T-cell (primary cell): ENCODE measurements around the gene DLG4. TPM values are rescaled to one million over a fixed set of nuclear protein-coding genes. Genes with fewer than 3 reads are reported as not detected.

Experiments used
- ATAC-seq, 4 experiments: fragments of 200-7000 bp in 3 of 4; fragments of 150-1000 bp in 1 of 4; cut with Tn5 transposase; replicated peaks in 1 of 4; 1 replicate in 3 of 4; 2 replicates in 1 of 4; pipeline ENCODE4 v1.10.0; 2021; ENCODE audit warnings: moderate library complexity in 3 of 4, mild to moderate bottlenecking in 2 of 4, moderate number of reproducible peaks in 1 of 4
- CTCF ChIA-PET, 2 donors: fragments of 300-600 bp; sonication (Branson Sonifier 250); formaldehyde crosslinking; loops; one replicate each; lab custom pipeline; 2022; ENCODE audit warnings: antibody characterized with exemption in 2 of 2; lab: Charles Lee
- POLR2A ChIA-PET, 2 donors: fragments of 300-600 bp; sonication (Branson Sonifier 250); formaldehyde crosslinking; loops; one replicate each; lab custom pipeline; 2022; ENCODE audit warnings: antibody characterized with exemption in 2 of 2; lab: Charles Lee
- DNase-seq, 35 experiments: peaks; one replicate each; pipeline versions ENCODE4 v3.0.0 to v3.0.0-alpha.2; 2013 to 2023
- H3K27ac ChIP-seq: one replicate; pipeline ENCODE4 v1.5.1; 2013; ENCODE audit warnings: low read length
- H3K27me3 ChIP-seq, 2 experiments: replicated peaks in 1 of 2; 1 replicate in 1 of 2; 2 replicates in 1 of 2; pipeline versions ENCODE4 v1.6.1 to v1.7.0; 2013; ENCODE audit warnings: low read length in 1 of 2, mixed read lengths in 1 of 2; ENCODE audit not compliant: control insufficient read depth in 2 of 2, insufficient read depth in 2 of 2; ENCODE audit errors: extremely low read depth in 1 of 2
- H3K36me3 ChIP-seq, 2 donors: 1 replicate in 1 of 2; 2 replicates in 1 of 2; pipeline versions ENCODE4 v1.6.1 to v1.7.0; 2013; ENCODE audit warnings: low read length in 1 of 2; ENCODE audit not compliant: control insufficient read depth in 2 of 2, insufficient read depth in 1 of 2; ENCODE audit errors: extremely low read depth in 1 of 2
- H3K4me1 ChIP-seq, 2 experiments: 1 replicate in 1 of 2; 2 replicates in 1 of 2; pipeline versions ENCODE4 v1.6.1 to v1.7.0; 2013; ENCODE audit warnings: low read length in 2 of 2, mixed read lengths in 1 of 2; ENCODE audit not compliant: insufficient read depth in 2 of 2, control insufficient read depth in 1 of 2; ENCODE audit errors: extremely low read depth in 1 of 2
- H3K4me3 ChIP-seq, 2 donors: 1 replicate in 1 of 2; 2 replicates in 1 of 2; pipeline versions ENCODE4 v1.5.1 to v1.7.0; 2013; ENCODE audit warnings: mild to moderate bottlenecking in 2 of 2, low read length in 1 of 2, moderate library complexity in 1 of 2; ENCODE audit not compliant: control insufficient read depth in 1 of 2; ENCODE audit errors: extremely low read depth in 1 of 2
- H3K9me3 ChIP-seq: 2 replicates; pipeline ENCODE4 v1.7.0; 2013
- H3K27ac Mint-ChIP-seq, 2 donors: one replicate each; pipeline ENCODE4 v1.8.0; 2020 to 2021; ENCODE audit warnings: mild to moderate bottlenecking in 2 of 2, mixed read lengths in 2 of 2
- H3K27me3 Mint-ChIP-seq, 2 donors: one replicate each; pipeline ENCODE4 v1.8.0; 2021 to 2022; ENCODE audit warnings: mixed read lengths in 2 of 2
- H3K36me3 Mint-ChIP-seq: one replicate; pipeline ENCODE4 v1.8.0; 2021; ENCODE audit warnings: mixed read lengths
- H3K4me1 Mint-ChIP-seq, 3 donors: one replicate each; pipeline ENCODE4 v1.8.0; 2020 to 2022; ENCODE audit warnings: mixed read lengths in 3 of 3, mild to moderate bottlenecking in 1 of 3
- H3K4me3 Mint-ChIP-seq, 3 donors: one replicate each; pipeline ENCODE4 v1.8.0; 2020 to 2022; ENCODE audit warnings: mild to moderate bottlenecking in 3 of 3, mixed read lengths in 3 of 3, moderate library complexity in 3 of 3
- H3K9me3 Mint-ChIP-seq, 3 donors: one replicate each; pipeline ENCODE4 v1.8.0; 2020 to 2022; ENCODE audit warnings: mixed read lengths in 3 of 3
- WGBS: methylation state at CpG from one replicate; pipeline ENCODE4 v1.1.5; 2013; ENCODE audit warnings: missing lambda C conversion rate; ENCODE audit not compliant: insufficient coverage; 5-methylcytosine and 5-hydroxymethylcytosine counted together
- total RNA-seq, 35 experiments: library from RNA in 6 of 35; stranded (reverse) in 6 of 35; fragments of 120-200 nt in 1 of 35; gene quantifications; one replicate each; pipeline versions ENCODE4 v1.2.1 to v1.2.4 and lab custom pipeline; 2013 to 2026

The DLG4 gene
- total RNA-seq, 5 donors from 2014 or later (not counting 1 experiment from before 2014, with no cell fraction given), result 8.1 to 13.6 (median 9.3) TPM

DNA sequence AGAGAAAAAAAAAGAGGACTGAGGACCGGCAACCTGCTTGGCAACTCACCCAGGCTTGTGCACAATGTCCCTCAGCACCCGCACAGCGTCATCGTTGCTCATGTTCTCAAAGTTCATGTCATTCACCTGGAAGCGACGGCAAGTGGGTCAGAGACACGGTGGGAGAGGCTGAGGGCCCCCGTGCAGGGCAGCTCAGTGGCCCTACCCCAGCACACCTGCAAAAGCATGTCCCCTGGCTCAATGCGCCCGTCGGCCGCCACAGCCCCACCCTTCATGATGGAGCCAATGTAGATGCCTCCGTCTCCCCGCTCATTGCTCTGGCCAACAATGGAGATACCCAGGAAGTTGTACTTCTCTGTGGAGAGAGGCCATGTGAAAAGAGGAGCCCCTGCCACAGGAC is 9.3 kb upstream of the DLG4 start:
- peaks cover 25 to 27% (median 25%) of the 10 kb centered on the region in 3 donors for H3K4me1 Mint-ChIP-seq
- H3K27me3 Mint-ChIP-seq, result no peaks in the 10 kb centered on the region
- Histone ChIP-seq H3K36me3 (peaks cover 12 to 63% of the 10 kb centered on the region in 2 donors), H3K4me1 (peaks cover 3 to 15% of the 10 kb centered on the region in 2 experiments), H3K4me3 (no peak overlapping the region), H3K9me3 (no peaks in the 10 kb centered on the region), H3K27ac (no peak overlapping the region), H3K27me3 (no peaks in the 10 kb centered on the region)
- H3K4me3 Mint-ChIP-seq, result no peak overlapping the region
- WGBS, result 92% methylated on average over 8 of the region's 14 CpGs
- no peaks in the 10 kb centered on the region for H3K9me3 Mint-ChIP-seq
- no peak for ATAC-seq
- H3K27ac Mint-ChIP-seq, result no peak overlapping the region
- DNase-seq, result no peak
- H3K36me3 Mint-ChIP-seq, result peaks cover 26% of the 10 kb centered on the region
- ChIA-PET POLR2A (no interaction called here), CTCF (no interaction called here)

DNA sequence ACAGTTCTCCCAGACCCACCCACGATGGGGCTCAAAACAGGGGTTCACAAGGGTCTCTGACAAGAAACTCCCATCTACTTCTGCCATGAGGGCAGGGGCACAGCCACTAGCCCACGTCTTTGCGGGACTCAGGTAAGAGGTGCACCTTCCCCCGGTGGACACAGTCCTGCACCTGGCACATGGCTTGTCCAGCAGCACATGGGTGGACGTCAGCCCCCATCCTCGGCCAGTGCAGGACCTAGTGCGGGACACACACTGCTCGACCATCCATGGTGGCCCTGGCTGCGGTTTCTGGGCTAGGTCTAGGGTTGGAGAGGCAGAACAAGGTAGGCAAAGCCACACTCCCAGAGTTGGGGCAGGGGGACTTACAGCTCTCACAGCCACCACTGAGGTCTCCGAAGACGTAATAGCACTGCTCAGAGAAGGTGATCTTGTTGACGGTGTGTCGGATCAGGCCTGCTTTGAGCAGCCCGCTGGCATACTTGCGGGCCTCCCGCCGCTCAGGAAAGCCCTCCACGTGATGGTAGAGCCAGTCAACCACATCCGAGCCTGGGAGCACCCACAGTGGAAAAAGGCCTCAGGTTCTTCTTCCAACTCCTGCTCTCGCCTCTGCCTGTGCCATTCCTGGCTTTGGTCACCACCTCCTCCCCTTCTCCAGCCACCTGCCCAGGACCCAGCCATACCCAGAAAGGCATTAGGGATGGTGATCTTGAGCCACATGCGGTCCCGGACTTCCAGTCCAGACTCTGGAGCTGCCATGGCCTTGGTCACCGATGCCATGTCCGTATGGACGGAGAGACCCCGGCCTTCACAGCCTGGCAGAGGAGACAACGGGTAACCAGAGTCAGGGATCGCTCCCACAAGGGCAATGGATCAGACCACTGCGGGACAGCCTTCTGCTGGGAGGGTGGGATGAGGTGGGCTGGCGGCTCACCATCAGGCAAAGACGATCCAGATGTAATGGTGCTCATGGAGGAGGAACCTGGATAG is 7.4 kb upstream of the DLG4 start:
- DNase-seq, result no peak
- Histone ChIP-seq H3K4me1 (peaks cover 0 to under 1% of the 10 kb centered on the region in 2 experiments), H3K4me3 (no peak overlapping the region), H3K36me3 (peaks cover 19 to 81% of the 10 kb centered on the region in 2 donors), H3K27ac (no peak overlapping the region), H3K9me3 (no peaks in the 10 kb centered on the region), H3K27me3 (no peaks in the 10 kb centered on the region)
- Mint-ChIP-seq H3K9me3 (no peaks in the 10 kb centered on the region), H3K4me3 (no peak overlapping the region), H3K27ac (no peak overlapping the region), H3K4me1 (peaks cover 8 to 11% (median 9%) of the 10 kb centered on the region in 3 donors), H3K36me3 (peaks cover 30% of the 10 kb centered on the region), H3K27me3 (no peaks in the 10 kb centered on the region)
- ChIA-PET CTCF (no interaction called here), POLR2A (interaction anchor here in 1 of 2 donors (0.6 kb wide), 1 partner anchor 252 kb away, joined by 3 read pairs; no protein-coding TSS in a partner anchor)
- no peak for ATAC-seq
- 93% methylated on average over 23 of the region's 31 CpGs for WGBS

GRCh38 chr17:7225711-7226331 is 6.2 kb upstream of the DLG4 start:
- peaks cover under 1 to 8% of the 10 kb centered on the region in 2 experiments for H3K4me1 ChIP-seq
- no peak overlapping the region for H3K27ac Mint-ChIP-seq
- no peaks in the 10 kb centered on the region for H3K27me3 ChIP-seq
- DNase-seq (no peak), ATAC-seq (no peak)
- H3K27ac ChIP-seq, result no peak overlapping the region
- 96% methylated on average over 9 of the region's 21 CpGs for WGBS
- no peaks in the 10 kb centered on the region for H3K27me3 Mint-ChIP-seq
- ChIA-PET POLR2A (no interaction called here), CTCF (no interaction called here)
- no peaks in the 10 kb centered on the region for H3K9me3 Mint-ChIP-seq
- H3K4me3 ChIP-seq, result no peak overlapping the region
- H3K9me3 ChIP-seq, result no peaks in the 10 kb centered on the region
- peaks cover 5 to 13% (median 12%) of the 10 kb centered on the region in 3 donors for H3K4me1 Mint-ChIP-seq
- H3K36me3 ChIP-seq, result peaks cover 19 to 91% of the 10 kb centered on the region in 2 donors
- H3K4me3 Mint-ChIP-seq, result no peak overlapping the region
- peaks cover 27% of the 10 kb centered on the region for H3K36me3 Mint-ChIP-seq

GRCh38 chr17:7224661-7225111 is 5.0 kb upstream of the DLG4 start:
- no peak for DNase-seq
- H3K36me3 ChIP-seq, result peaks cover 19 to 81% of the 10 kb centered on the region in 2 donors
- no peak overlapping the region for H3K27ac Mint-ChIP-seq
- no peaks in the 10 kb centered on the region for H3K27me3 Mint-ChIP-seq
- ChIA-PET POLR2A (interaction anchor here in 1 of 2 donors (0.7 kb wide), 1 partner anchor 20 kb away, joined by 3 read pairs; no protein-coding TSS in a partner anchor), CTCF (no interaction called here)
- ATAC-seq, result no peak
- H3K4me1 ChIP-seq, result peaks cover 4 to 17% of the 10 kb centered on the region in 2 experiments
- H3K4me1 Mint-ChIP-seq, result peaks cover 11 to 19% (median 17%) of the 10 kb centered on the region in 3 donors
- H3K9me3 Mint-ChIP-seq, result no peaks in the 10 kb centered on the region
- H3K27ac ChIP-seq, result no peak overlapping the region
- H3K9me3 ChIP-seq, result no peaks in the 10 kb centered on the region
- no peak overlapping the region for H3K4me3 Mint-ChIP-seq
- peaks cover 23% of the 10 kb centered on the region for H3K36me3 Mint-ChIP-seq
- H3K4me3 ChIP-seq, result no peak overlapping the region
- H3K27me3 ChIP-seq, result no peaks in the 10 kb centered on the region
- WGBS, result 88% methylated on average over 13 of the region's 15 CpGs

DNA sequence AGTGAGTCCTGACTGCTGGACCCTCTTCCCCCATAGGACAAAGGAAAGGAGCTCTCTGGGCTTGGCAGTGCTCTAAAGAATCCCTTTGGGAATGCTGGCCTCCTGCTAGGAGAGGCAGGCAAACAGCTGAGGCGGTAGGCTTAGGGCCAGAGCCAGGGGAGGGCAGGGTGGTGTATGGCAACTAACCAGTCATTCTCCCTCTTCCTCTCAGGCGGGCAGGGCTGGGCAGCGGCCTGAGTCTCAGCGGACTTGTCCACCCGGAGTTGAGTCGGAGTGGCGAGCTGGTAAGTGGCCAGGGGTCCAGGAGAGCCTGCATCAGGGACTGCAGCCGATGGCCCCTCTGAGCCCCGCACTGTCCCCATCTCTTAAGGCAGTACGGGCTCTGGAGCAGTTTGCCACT is 4.5 kb upstream of the DLG4 start:
- Histone ChIP-seq H3K36me3 (peaks cover 15 to 75% of the 10 kb centered on the region in 2 donors), H3K27ac (no peak overlapping the region), H3K9me3 (no peaks in the 10 kb centered on the region), H3K4me1 (peaks cover 9 to 23% of the 10 kb centered on the region in 2 experiments), H3K4me3 (no peak overlapping the region), H3K27me3 (no peaks in the 10 kb centered on the region)
- ChIA-PET POLR2A (interaction anchor here in 1 of 2 donors (0.7 kb wide), 1 partner anchor 20 kb away, joined by 3 read pairs; no protein-coding TSS in a partner anchor), CTCF (no interaction called here)
- 98% methylated on average over 8 of the region's 10 CpGs for WGBS
- Mint-ChIP-seq H3K4me1 (peaks cover 17 to 24% (median 23%) of the 10 kb centered on the region in 3 donors), H3K9me3 (no peaks in the 10 kb centered on the region), H3K27ac (no peak overlapping the region), H3K36me3 (peaks cover 18% of the 10 kb centered on the region), H3K27me3 (no peaks in the 10 kb centered on the region), H3K4me3 (no peak overlapping the region)
- DNase-seq (no peak), ATAC-seq (no peak)

DNA sequence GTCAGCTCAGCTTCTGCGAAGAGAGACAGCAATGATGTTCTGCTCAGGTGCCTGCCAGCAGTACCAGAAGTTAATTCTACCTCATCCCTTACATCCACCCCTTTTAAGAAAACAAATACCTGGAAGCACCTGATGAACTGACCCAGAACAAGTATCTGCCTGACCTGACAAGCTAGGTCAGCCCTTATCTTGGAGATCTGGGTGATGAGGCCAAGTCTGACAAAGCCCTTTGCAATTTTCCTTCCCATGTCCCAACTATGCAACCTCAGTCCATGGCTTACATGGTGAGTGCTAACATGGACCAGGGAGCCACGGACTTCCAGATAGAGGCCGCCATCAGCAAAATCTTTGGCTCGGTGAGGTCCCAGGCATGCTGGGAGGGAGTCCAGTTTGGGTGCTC is 3.7 kb upstream of the DLG4 start:
- no peak for ATAC-seq
- peaks cover 25 to 30% (median 30%) of the 10 kb centered on the region in 3 donors for H3K4me1 Mint-ChIP-seq
- no peaks in the 10 kb centered on the region for H3K9me3 Mint-ChIP-seq
- no peaks in the 10 kb centered on the region for H3K27me3 Mint-ChIP-seq
- H3K4me3 Mint-ChIP-seq, result no peak overlapping the region
- no peak overlapping the region for H3K27ac Mint-ChIP-seq
- H3K27ac ChIP-seq, result no peak overlapping the region
- 91% methylated on average over 4 of the region's 4 CpGs for WGBS
- H3K4me3 ChIP-seq, result no peak overlapping the region
- ChIA-PET POLR2A (no interaction called here), CTCF (interaction anchor here in 1 of 2 donors (0.6 kb wide), 1 partner anchor 9 kb away, joined by 3 read pairs; no protein-coding TSS in a partner anchor)
- H3K36me3 ChIP-seq, result peaks cover 11 to 68% of the 10 kb centered on the region in 2 donors
- no peaks in the 10 kb centered on the region for H3K9me3 ChIP-seq
- H3K27me3 ChIP-seq, result no peaks in the 10 kb centered on the region
- no peak for DNase-seq
- H3K36me3 Mint-ChIP-seq, result peaks cover 16% of the 10 kb centered on the region
- H3K4me1 ChIP-seq, result peaks cover 16 to 30% of the 10 kb centered on the region in 2 experiments
